Keratinocyte (primary cell): Measurements from ENCODE around the gene USP28. TPM values are rescaled to one million over a fixed set of nuclear protein-coding genes. Genes with fewer than 3 reads are reported as not detected.
"Not testable (repeated sequence)": the region's sequence is repeated elsewhere in the genome, so short reads cannot be mapped to it uniquely, and the experiment has no call there.

Source experiments
- DNase-seq: peaks from one replicate; pipeline ENCODE4 v3.0.0-alpha.2; 2011; ENCODE audit warnings: low read depth, missing footprints, low spot score
- FAIRE-seq: peaks from 2 replicates; lab custom pipeline; 2011; peaks lifted over from hg19 to GRCh38; lab: Jason Lieb, UNC
- H2AFZ ChIP-seq: 2 replicates; pipeline ENCODE4 v1.6.0; 2012; ENCODE audit warnings: low read length, control low read depth, inconsistent platforms; ENCODE audit not compliant: control insufficient read depth
- H3K27ac ChIP-seq: 2 replicates; pipeline ENCODE4 v1.5.1; 2011; ENCODE audit warnings: low read length; ENCODE audit not compliant: control insufficient read depth, insufficient read depth
- H3K27me3 ChIP-seq: 3 replicates; pipeline ENCODE4 v1.6.0; 2011; ENCODE audit warnings: low read length; ENCODE audit not compliant: control insufficient read depth, insufficient read depth; ENCODE audit errors: extremely low read depth
- H3K36me3 ChIP-seq, 2 experiments: 2 replicates in 1 of 2; 3 replicates in 1 of 2; pipeline ENCODE4 v1.5.1; 2011; ENCODE audit warnings: low read length in 2 of 2, mild to moderate bottlenecking in 1 of 2; ENCODE audit not compliant: control insufficient read depth in 2 of 2, insufficient read depth in 2 of 2; ENCODE audit errors: extremely low read depth in 1 of 2
- H3K4me1 ChIP-seq: 3 replicates; pipeline ENCODE4 v1.5.1; 2011; ENCODE audit warnings: low read length; ENCODE audit not compliant: control insufficient read depth, insufficient read depth; ENCODE audit errors: extremely low read depth
- H3K4me2 ChIP-seq: 3 replicates; pipeline ENCODE4 v1.6.0; 2011; ENCODE audit warnings: low read depth, low read length; ENCODE audit not compliant: control insufficient read depth, insufficient read depth; ENCODE audit errors: extremely low read depth
- H3K4me3 ChIP-seq, 3 experiments: fragments of 200-600 bp in 1 of 3; sonication (generic) in 1 of 3; 2 replicates in 2 of 3; 3 replicates in 1 of 3; pipeline ENCODE4 v1.5.1; 2011 to 2016; ENCODE audit warnings: low read length in 3 of 3, mild to moderate bottlenecking in 3 of 3, control low read depth in 2 of 3, inconsistent platforms in 1 of 3, low read depth in 1 of 3, mixed read lengths in 1 of 3, mixed run types in 1 of 3, moderate library complexity in 1 of 3; ENCODE audit not compliant: control insufficient read depth in 2 of 3, insufficient read depth in 2 of 3; ENCODE audit errors: extremely low read depth in 1 of 3
- H3K79me2 ChIP-seq: 2 replicates; pipeline ENCODE4 v1.6.0; 2012; ENCODE audit warnings: low read length; ENCODE audit not compliant: control insufficient read depth, insufficient read depth
- H3K9ac ChIP-seq: 3 replicates; pipeline ENCODE4 v1.6.0; 2011; ENCODE audit warnings: low read length; ENCODE audit not compliant: control insufficient read depth, insufficient read depth; ENCODE audit errors: extremely low read depth
- H3K9me1 ChIP-seq: 3 replicates; pipeline ENCODE4 v1.6.0; 2011; ENCODE audit warnings: low read length; ENCODE audit not compliant: control insufficient read depth, insufficient read depth; ENCODE audit errors: extremely low read depth
- H3K9me3 ChIP-seq: 2 replicates; pipeline ENCODE4 v1.5.1; 2012; ENCODE audit warnings: low read depth, low read length; ENCODE audit not compliant: control insufficient read depth
- H4K20me1 ChIP-seq: 3 replicates; pipeline ENCODE4 v1.6.0; 2011; ENCODE audit warnings: low read length; ENCODE audit not compliant: control insufficient read depth, insufficient read depth; ENCODE audit errors: extremely low read depth
- CTCF ChIP-seq, 3 experiments: IDR thresholded peaks in 1 of 3; conservative IDR thresholded peaks in 1 of 3; optimal IDR thresholded peaks in 1 of 3; 2 replicates in 2 of 3; 3 replicates in 1 of 3; pipeline versions ENCODE3 to v1.5.1; 2011; ENCODE audit warnings: low read length in 3 of 3, mild to moderate bottlenecking in 3 of 3, moderate library complexity in 2 of 3, control low read depth in 1 of 3, inconsistent platforms in 1 of 3; ENCODE audit not compliant: insufficient read depth in 2 of 3; ENCODE audit errors: extremely low read depth in 1 of 3
- EZH2 ChIP-seq: IDR thresholded peaks from one replicate; pipeline ENCODE4 v1.6.1; 2012; ENCODE audit warnings: inconsistent platforms, mild to moderate bottlenecking, low read length, moderate library complexity
- dilution Hi-C: fragments of 300-500 bp; cut with MboI; formaldehyde crosslinking; loops from one replicate; pipeline ENCODE4 v1.7.0; 2020; ENCODE audit warnings: low sequenced_read_pairs; ENCODE audit not compliant: extremely low pct_ligation_motif_present
- polyA plus RNA-seq, 5 experiments: library from polyadenylated mRNA; depleted of rRNA in 3 of 5; stranded (reverse) in 3 of 5; stranded (forward) in 1 of 5; unstranded in 1 of 5; fragments of >200 nt; gene quantifications; 1 replicate in 1 of 5; 2 replicates in 3 of 5; 3 replicates in 1 of 5; pipeline versions ENCODE4 v1.2.1 to v1.2.3, GENCODE V29; 2011 to 2012; ENCODE audit warnings: missing spikeins in 2 of 5, low read depth in 1 of 5, low replicate concordance in 1 of 5

Gene USP28
- polyA plus RNA-seq, 1 donor (not counting 4 experiments of a cell fraction or from before 2014, with no cell fraction given), result 37.4 TPM

- Histone ChIP-seq H3K79me2 (peaks cover 46% of the 10 kb centered on the region), H4K20me1 (no peaks in the 10 kb centered on the region), H3K27ac (no peak overlapping the region), H3K9me3 (no peaks in the 10 kb centered on the region), H3K9ac (no peak overlapping the region), H3K4me1 (peaks cover 6% of the 10 kb centered on the region), H3K27me3 (no peaks in the 10 kb centered on the region), H3K36me3 (peaks cover 0 to 10% of the 10 kb centered on the region in 2 experiments), H3K4me3 (peak overlapping the region in 1 of 3 experiments; percentile 95), H2AFZ (no peak overlapping the region), H3K4me2 (peak overlapping the region; percentile 75), H3K9me1 (no peaks in the 10 kb centered on the region)
- TF ChIP-seq CTCF (optimal IDR thresholded peaks at IDR 0.05 in 1 of 3, IDR thresholded peaks at IDR 0.05 in 1 of 3, conservative IDR thresholded peaks at IDR 0.05 in 1 of 3; ENCODE audit: extremely low read depth in 1 of 3, insufficient read depth in 2 of 3, low read length in 3 of 3) (no peak), EZH2 (no peak)
- dilution Hi-C loops, result no loop called here
- FAIRE-seq (no peak), DNase-seq (no peak)
Measured at GRCh38 chr11:113771964-113772363, 103.4 kb downstream of the USP28 start.

DNA sequence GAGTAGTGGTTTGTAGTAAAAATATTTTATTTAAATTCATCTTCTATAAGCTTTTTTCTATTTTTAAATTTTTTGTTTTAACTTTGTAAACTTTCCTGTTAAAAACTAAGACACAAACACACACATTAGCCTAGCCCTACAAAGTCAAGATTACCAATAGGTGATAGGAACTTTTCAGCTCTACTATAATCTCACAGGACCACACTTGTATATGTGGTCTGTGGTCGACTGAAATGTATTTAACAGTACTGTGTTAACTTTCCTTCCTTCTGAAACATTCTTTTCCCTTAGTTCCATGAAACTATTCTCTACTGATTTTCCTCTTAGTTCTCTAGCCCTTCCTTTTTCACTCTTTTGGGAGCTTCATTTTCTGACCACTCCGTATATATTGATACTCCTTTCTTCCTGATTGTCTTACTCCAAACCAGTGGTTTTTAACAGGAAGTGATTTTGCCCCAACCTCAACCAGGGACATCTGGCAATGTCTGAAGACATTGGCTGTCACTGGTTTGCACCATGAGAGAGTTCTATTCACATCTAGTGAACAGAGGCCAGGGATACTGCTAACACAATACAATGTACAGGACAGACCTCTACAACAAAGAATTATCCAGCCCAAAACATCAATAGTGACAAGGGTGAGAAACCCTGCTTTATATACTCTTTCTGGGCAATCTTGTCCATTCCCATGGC lies 110.7 kb downstream of the USP28 start:
- DNase-seq (no peak), FAIRE-seq (no peak)
- dilution Hi-C loops, result no loop called here
- H3K4me2 ChIP-seq, result no peak overlapping the region
- no peak overlapping the region for H3K4me3 ChIP-seq
- no peak overlapping the region for H3K9ac ChIP-seq
- no peaks in the 10 kb centered on the region for H3K27me3 ChIP-seq
- no peaks in the 10 kb centered on the region for H3K9me3 ChIP-seq
- TF ChIP-seq CTCF (optimal IDR thresholded peaks at IDR 0.05 in 1 of 3, IDR thresholded peaks at IDR 0.05 in 1 of 3, conservative IDR thresholded peaks at IDR 0.05 in 1 of 3; ENCODE audit: extremely low read depth in 1 of 3, insufficient read depth in 2 of 3, low read length in 3 of 3) (no peak), EZH2 (no peak)
- H3K36me3 ChIP-seq, result peaks cover 2 to 4% of the 10 kb centered on the region in 2 experiments
- no peaks in the 10 kb centered on the region for H4K20me1 ChIP-seq
- H3K9me1 ChIP-seq, result no peaks in the 10 kb centered on the region
- no peak overlapping the region for H3K27ac ChIP-seq
- peaks cover 31% of the 10 kb centered on the region for H3K79me2 ChIP-seq
- H2AFZ ChIP-seq, result no peak overlapping the region
- H3K4me1 ChIP-seq, result no peaks in the 10 kb centered on the region

DNA sequence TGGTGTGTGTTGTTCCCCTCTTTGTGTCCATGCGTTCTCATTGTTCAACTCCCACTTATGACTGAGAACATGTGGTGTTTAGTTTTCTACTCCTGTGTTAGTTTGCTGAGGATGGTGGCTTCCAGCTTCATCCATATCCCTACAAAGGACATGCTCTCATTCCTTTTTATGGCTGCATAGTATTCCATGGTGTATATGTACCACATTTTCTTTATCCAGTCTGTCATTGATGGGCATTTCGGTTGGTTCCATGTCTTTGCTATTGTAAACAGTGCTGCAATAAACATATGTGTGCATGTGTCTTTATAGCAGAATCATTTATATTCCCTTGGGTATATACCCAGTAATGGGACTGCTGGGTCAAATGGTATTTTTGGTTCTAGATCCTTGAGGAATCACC lies 112.3 kb downstream of the USP28 start:
- H3K36me3 ChIP-seq, H3K9ac ChIP-seq, FAIRE-seq, H3K9me3 ChIP-seq, H3K27ac ChIP-seq, H3K4me2 ChIP-seq, DNase-seq, H3K4me3 ChIP-seq, dilution Hi-C loops, H2AFZ ChIP-seq, H3K4me1 ChIP-seq, H3K27me3 ChIP-seq, H4K20me1 ChIP-seq, H3K9me1 ChIP-seq: not testable (repeated sequence)
- H3K79me2 ChIP-seq, result peaks cover 24% of the 10 kb centered on the region
